ENCODE results near the gene WFIKKN1. TPM values are rescaled to one million over a fixed set of nuclear protein-coding genes. Genes with fewer than 3 reads are reported as not detected.

WFIKKN1 gene
- total and polyA plus RNA-seq, 2 donors (not counting 1 experiment from before 2014, with no cell fraction given) = 0.64 to 0.84 TPM

- H3K27me3 Mint-ChIP-seq = no peaks in the 10 kb centered on the region
- H3K79me2 ChIP-seq (ENCODE audit: control insufficient read depth, insufficient read depth, low read length) = peaks cover 70% of the 10 kb centered on the region
Observed at GRCh38 chr16:595942-596735, 34.6 kb upstream of the WFIKKN1 start.

More at GRCh38 chr16:595942-596735, 34.6 kb upstream of the WFIKKN1 start:
- Mint-ChIP-seq H3K4me1 (peaks cover 27% of the 10 kb centered on the region), H3K9me3 (ENCODE audit: insufficient read depth) (no peaks in the 10 kb centered on the region), H3K4me3 (no peak overlapping the region), H3K27ac (no peak overlapping the region)
- Histone ChIP-seq H2AFZ (ENCODE audit: insufficient read depth, low read depth, low read length, poor library complexity, severe bottlenecking) (no peak overlapping the region), H3K9me3 (ENCODE audit: control extremely low read depth in 1 of 3, control insufficient read depth in 2 of 3, insufficient read depth in 1 of 3, low read length in 2 of 3) (peaks cover 0 to 7% (median 0%) of the 10 kb centered on the region in 3 donors), H4K20me1 (ENCODE audit: control insufficient read depth, insufficient read depth, low read length, poor library complexity, severe bottlenecking) (peaks cover 43% of the 10 kb centered on the region), H3K4me3 (ENCODE audit: control extremely low read depth in 1 of 5, extremely low read depth in 1 of 5, insufficient read depth in 1 of 5, low read depth in 2 of 5, low read length in 4 of 5) (no peak overlapping the region), H3K27ac (ENCODE audit: low read length in 2 of 2) (no peak overlapping the region), H3K4me2 (replicated peaks; ENCODE audit: low read depth, low read length, poor library complexity, severe bottlenecking) (no peak overlapping the region), H3K27me3 (replicated peaks in 1 of 4; ENCODE audit: control extremely low read depth in 1 of 4, control insufficient read depth in 3 of 4, insufficient read depth in 4 of 4, low read length in 3 of 4) (no peaks in the 10 kb centered on the region), H3K9ac (ENCODE audit: low read length) (no peak overlapping the region), H3K36me3 (replicated peaks in 1 of 2; ENCODE audit: control extremely low read depth in 1 of 2, control insufficient read depth in 1 of 2, extremely low read depth in 1 of 2, insufficient read depth in 2 of 2, low read length in 1 of 2) (peaks cover 0 to 10% of the 10 kb centered on the region in 2 experiments), H3K4me1 (ENCODE audit: control insufficient read depth in 2 of 2, insufficient read depth in 2 of 2, low read length in 2 of 2) (peaks cover 0 to 7% of the 10 kb centered on the region in 2 donors)
- WGBS (ENCODE audit: insufficient coverage) = 95% methylated on average over 34 of the region's 34 CpGs
- TF ChIP-seq CTCF (IDR thresholded peaks at IDR 0.05) = no peak
- TF ChIP-seq EZH2 (IDR thresholded peaks at IDR 0.05; ENCODE audit: borderline replicate concordance, insufficient read depth, low read depth, low read length, poor library complexity, severe bottlenecking) = no peak
- POLR2A ChIA-PET = no interaction called here
- intact Hi-C loops (cut with micrococcal nuclease) = no loop called here
- CTCF ChIA-PET = interaction anchor here (0.7 kb wide), 1 partner anchor 9 kb away, joined by 3 read pairs; no protein-coding TSS in a partner anchor
- ATAC-seq (ENCODE audit: low read depth) (no peak), DNase-seq (no peak)

Measured in B cell (primary cell).